NOMO-1 treated with dmso at 0.1 percent for 144 hours (cell line): ENCODE results near the gene MARCKSL1.
"Not testable (repeated sequence)": the region's sequence is repeated elsewhere in the genome, so short reads cannot be mapped to it uniquely, and the experiment has no call there.

Source experiments
- DNase-seq: peaks from one replicate; lab custom pipeline; 2025; ENCODE audit not compliant: unreplicated experiment; lab: John Stamatoyannopoulos, UW

MARCKSL1 gene

GRCh38 chr1:32291708-32292538 is 44.1 kb downstream of the MARCKSL1 start, which contains the start of gene HDAC1:
Gene HDAC1, plus strand, starts transcription at chr1:32292083. Its CDS starts 87 bp downstream, at chr1:32292170.
- DNase-seq = peak; percentile 97

- DNase-seq = no peak
Measured at GRCh38 chr1:32291145-32291707, 44.8 kb downstream of the MARCKSL1 start.

GRCh38 chr1:32289256-32289655 is 46.8 kb downstream of the MARCKSL1 start:
- DNase-seq = no peak

- DNase-seq = no peak
Measured at GRCh38 chr1:32286763-32287162, 49.3 kb downstream of the MARCKSL1 start.

- DNase-seq = no peak
Measured at GRCh38 chr1:32285658-32286057, 50.4 kb downstream of the MARCKSL1 start.

GRCh38 chr1:32284777-32285176 is 51.3 kb downstream of the MARCKSL1 start:
- DNase-seq = not testable (repeated sequence)
